Activated CD4-positive, alpha-beta T cell treated with anti-CD3 and anti-CD28 coated beads, Interleukin-2, Interleukin-6, amounts not matched to agents 100 ng/mL and 50 ng/mL, durations not matched to agents 16 hours and 8 hours (primary cell): ENCODE measurements around the gene BLM.

Experiments used
- DNase-seq: peaks from one replicate; pipeline ENCODE4 v3.0.0-alpha.2; 2020

Gene BLM

DNA sequence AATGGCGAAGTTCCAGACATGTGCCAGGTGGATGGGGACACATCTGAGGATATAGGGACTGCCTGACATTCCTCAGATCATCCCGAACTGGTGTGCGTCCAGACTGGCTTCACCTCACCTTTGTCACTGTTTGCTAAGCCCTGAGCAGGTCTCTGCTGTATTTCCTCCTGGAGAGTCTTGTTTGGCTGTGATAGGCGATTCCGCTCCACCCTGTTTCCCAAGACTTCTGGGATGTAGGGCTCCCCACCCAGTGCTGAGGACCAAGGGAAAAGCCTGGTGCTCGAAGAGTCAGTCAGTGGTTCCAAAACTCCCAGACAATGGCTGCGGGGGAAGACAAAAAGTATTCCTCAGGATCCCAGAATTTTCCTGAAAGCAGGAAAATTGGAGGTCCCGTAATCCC is 140.2 kb downstream of the BLM start:
- DNase-seq = no peak

- peak; percentile 38 for DNase-seq
Observed at GRCh38 chr15:90857883-90858443, 140.8 kb downstream of the BLM start.

GRCh38 chr15:90859234-90860131 is 142.3 kb downstream of the BLM start:
- no peak for DNase-seq

- DNase-seq = no peak
Observed at GRCh38 chr15:90860450-90860849, 143.3 kb downstream of the BLM start.

DNA sequence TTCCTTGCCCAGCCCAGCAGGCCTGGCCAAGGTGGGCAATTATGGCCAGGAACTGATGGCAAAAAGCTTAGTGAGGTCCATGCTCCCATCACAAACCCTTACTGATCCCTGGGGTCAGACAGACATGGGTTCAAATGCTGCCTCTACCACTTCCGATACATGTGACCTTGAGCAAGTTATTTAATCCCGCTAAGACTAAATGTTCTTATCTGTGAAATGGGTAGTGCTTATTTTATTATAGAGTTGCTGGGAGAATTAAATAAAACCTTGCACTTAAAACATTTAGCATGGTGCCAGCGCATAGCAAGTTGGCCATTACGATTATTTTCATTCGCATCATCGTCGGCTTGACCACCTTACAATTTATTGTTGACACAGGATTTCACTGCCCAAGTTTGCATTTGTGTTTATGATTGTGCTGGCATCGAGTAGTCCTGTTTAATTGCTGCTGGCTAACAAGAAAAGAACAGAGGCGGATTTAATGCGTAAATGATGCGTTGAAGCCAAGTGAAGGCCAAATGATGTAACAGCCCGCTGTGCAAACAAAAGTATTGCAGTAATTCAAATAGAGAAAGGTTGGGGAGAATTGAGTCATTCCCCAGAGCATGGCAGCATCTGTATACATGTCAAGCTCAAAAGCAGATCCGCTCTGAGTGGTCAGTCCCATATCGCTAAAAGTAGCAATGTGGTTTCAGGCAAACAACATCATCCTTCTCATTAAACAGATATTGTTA is 144.0 kb downstream of the BLM start:
- peak; percentile 70 for DNase-seq

- no peak for DNase-seq
Observed at GRCh38 chr15:90862487-90862886, 145.3 kb downstream of the BLM start.

DNA sequence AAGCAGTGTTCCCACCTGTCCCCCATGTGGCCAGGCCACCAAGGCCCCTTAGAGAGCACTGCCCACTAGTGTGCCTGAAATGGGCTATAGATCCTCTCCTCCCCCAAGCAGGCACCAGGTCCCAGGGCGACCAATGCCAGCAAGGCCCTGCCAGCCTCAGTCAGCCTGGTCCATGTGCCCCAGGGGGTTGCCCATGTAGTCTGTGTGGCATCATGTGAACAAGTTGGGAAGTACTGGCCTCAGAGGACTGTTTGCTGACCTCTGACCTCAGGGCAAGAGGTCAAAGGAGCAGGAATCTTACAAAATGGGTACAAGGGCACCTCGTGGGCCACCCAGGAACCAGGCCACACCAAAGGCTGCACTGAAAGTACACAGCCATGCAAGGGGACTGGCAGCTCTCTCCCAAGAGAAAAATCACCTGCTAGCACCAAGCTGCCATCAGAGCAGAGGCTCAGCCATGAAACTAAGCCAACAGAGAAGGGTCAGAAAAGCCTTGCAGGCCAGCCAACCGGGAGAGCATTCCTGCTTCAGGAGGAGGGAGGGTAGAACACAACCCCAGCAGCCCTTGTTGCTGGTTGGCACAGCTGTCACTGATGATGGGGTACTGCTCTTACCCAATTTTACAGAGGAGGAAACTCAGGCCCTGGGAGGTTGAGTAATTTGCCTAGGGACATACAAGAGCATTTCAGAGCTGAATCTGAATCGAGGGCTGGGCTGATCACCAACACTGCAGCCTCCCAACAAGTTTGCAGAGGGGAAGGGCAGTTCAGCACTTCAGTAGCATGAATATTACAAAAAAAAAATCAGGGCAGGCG is 146.0 kb downstream of the BLM start:
- DNase-seq = no peak

DNA sequence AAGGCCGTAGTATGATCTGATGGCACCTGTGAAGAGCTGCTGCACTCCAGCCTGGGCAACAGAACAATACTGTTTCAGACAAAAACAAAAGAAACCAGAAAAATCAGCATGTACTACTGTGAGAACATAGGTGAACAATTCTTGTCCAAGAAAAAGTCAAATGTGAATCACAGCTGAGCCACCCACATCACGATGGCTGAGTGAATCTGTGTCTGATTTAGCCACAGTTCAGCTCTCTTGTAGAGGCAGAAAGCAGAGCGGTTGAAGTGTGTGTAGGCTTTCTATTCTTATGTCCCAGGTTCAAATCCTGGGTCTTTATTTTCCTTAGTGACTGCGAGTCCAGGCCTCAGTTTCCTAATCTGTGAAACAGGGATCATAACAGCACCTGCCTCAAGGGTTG is 146.8 kb downstream of the BLM start:
- no peak for DNase-seq

DNA sequence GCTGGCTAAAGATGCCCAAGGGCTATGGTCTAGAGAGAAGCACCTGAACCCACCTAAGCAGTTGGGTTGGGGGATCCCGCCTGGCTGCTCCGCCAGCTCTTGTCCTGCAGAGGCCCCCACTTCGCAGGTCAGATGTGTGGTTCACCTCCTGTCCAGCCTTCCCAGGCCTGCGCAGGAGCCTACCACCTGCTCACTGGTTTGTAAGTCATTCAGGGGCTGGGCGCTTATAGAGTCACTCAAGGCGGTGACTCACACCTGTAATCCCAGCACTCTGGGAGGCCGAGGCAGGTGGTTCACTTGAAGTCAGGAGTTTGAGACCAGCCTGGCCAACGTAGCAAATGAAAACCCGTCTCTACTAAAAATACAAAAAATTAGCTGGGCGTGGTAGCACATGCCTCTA is 147.4 kb downstream of the BLM start:
- no peak for DNase-seq

- no peak for DNase-seq
Observed at GRCh38 chr15:90865702-90866101, 148.6 kb downstream of the BLM start.
